ENCODE measurements around the gene GRB10. TPM values are rescaled to one million over a fixed set of nuclear protein-coding genes. Genes with fewer than 3 reads are reported as not detected.
A peak's percentile ranks its signal among the peaks of the same experiment; 100 is the strongest.

Gene GRB10
- total RNA-seq, 4 donors from 2014 or later, result 40.4 to 88.6 (median 61.1) TPM

GRCh38 chr7:50619684-50620083 lies 163.0 kb downstream of the GRB10 start:
- H3K27ac ChIP-seq, result no peak overlapping the region
- TF ChIP-seq, protein P1, sequence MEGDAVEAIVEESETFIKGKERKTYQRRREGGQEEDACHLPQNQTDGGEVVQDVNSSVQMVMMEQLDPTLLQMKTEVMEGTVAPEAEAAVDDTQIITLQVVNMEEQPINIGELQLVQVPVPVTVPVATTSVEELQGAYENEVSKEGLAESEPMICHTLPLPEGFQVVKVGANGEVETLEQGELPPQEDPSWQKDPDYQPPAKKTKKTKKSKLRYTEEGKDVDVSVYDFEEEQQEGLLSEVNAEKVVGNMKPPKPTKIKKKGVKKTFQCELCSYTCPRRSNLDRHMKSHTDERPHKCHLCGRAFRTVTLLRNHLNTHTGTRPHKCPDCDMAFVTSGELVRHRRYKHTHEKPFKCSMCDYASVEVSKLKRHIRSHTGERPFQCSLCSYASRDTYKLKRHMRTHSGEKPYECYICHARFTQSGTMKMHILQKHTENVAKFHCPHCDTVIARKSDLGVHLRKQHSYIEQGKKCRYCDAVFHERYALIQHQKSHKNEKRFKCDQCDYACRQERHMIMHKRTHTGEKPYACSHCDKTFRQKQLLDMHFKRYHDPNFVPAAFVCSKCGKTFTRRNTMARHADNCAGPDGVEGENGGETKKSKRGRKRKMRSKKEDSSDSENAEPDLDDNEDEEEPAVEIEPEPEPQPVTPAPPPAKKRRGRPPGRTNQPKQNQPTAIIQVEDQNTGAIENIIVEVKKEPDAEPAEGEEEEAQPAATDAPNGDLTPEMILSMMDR (IDR thresholded peaks at IDR 0.05 in 4 of 5, conservative IDR thresholded peaks at IDR 0.05 in 1 of 5), result no peak
- TF ChIP-seq POLR2A (IDR thresholded peaks at IDR 0.05), result no peak
- ATAC-seq, result no peak
- no peaks in the 10 kb centered on the region for H3K9me3 ChIP-seq
- H3K27me3 ChIP-seq, result no peaks in the 10 kb centered on the region
- peaks cover 0 to 18% of the 10 kb centered on the region in 2 donors for H3K36me3 ChIP-seq
- no peak for DNase-seq
- no peak overlapping the region for H3K4me3 ChIP-seq
- in situ Hi-C loops (cut with MboI; ENCODE audit: low sequenced_read_pairs in 4 of 4) (no loop called here), intact Hi-C loops (cut with DNase I; ENCODE audit: low total_unique reads) (no loop called here)
- H3K4me1 ChIP-seq, result peaks cover 0 to 16% of the 10 kb centered on the region in 2 donors

DNA sequence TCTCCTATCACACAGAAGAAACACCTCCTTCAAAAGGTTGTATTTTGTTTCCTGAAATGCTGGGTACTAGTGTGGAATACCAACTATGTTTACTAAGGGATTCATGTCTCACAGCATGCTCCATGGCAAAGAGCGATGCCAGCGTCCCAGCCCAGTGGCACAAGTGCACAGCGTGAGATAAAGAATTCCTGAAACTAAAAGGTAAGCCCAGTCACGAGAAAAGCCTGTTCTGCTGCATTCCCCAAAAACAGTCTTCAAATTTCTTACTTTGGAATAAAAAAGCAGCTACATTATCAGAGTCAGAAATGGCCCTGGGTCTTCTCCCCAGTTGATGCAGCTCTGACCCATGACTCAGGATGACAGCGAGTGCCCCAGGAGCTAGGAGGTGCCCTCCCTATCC lies 164.4 kb downstream of the GRB10 start:
- no peaks in the 10 kb centered on the region for H3K9me3 ChIP-seq
- intact Hi-C loops (cut with DNase I; ENCODE audit: low total_unique reads), result no loop called here
- peak overlapping the region in 1 of 4 donors; percentile 7 for H3K27ac ChIP-seq
- H3K27me3 ChIP-seq, result no peaks in the 10 kb centered on the region
- DNase-seq (no peak), ATAC-seq (no peak)
- H3K4me1 ChIP-seq, result peaks cover 0 to 16% of the 10 kb centered on the region in 2 donors
- H3K36me3 ChIP-seq, result peaks cover 0 to 32% of the 10 kb centered on the region in 2 donors
- TF ChIP-seq POLR2A (IDR thresholded peaks at IDR 0.05), result no peak
- TF ChIP-seq, protein P1 (IDR thresholded peaks at IDR 0.05 in 4 of 5, conservative IDR thresholded peaks at IDR 0.05 in 1 of 5), result no peak
- in situ Hi-C loops (cut with MboI; ENCODE audit: low sequenced_read_pairs in 4 of 4), result no loop called here
- H3K4me3 ChIP-seq, result no peak overlapping the region

- Histone ChIP-seq H3K27me3 (no peaks in the 10 kb centered on the region), H3K9me3 (no peaks in the 10 kb centered on the region), H3K4me1 (no peaks in the 10 kb centered on the region), H3K36me3 (peaks cover 0 to 59% of the 10 kb centered on the region in 2 donors), H3K4me3 (no peak overlapping the region), H3K27ac (peak overlapping the region in 1 of 4 donors; percentile 48)
- ATAC-seq, result no peak
- in situ Hi-C loops (cut with MboI; ENCODE audit: low sequenced_read_pairs in 4 of 4) (no loop called here), intact Hi-C loops (cut with DNase I; ENCODE audit: low total_unique reads) (no loop called here)
- TF ChIP-seq POLR2A (IDR thresholded peaks at IDR 0.05), result no peak
- TF ChIP-seq, protein P1 (IDR thresholded peaks at IDR 0.05 in 4 of 5, conservative IDR thresholded peaks at IDR 0.05 in 1 of 5), result no peak
- no peak for DNase-seq
Measured at GRCh38 chr7:50615519-50616080, 167.1 kb downstream of the GRB10 start.

DNA sequence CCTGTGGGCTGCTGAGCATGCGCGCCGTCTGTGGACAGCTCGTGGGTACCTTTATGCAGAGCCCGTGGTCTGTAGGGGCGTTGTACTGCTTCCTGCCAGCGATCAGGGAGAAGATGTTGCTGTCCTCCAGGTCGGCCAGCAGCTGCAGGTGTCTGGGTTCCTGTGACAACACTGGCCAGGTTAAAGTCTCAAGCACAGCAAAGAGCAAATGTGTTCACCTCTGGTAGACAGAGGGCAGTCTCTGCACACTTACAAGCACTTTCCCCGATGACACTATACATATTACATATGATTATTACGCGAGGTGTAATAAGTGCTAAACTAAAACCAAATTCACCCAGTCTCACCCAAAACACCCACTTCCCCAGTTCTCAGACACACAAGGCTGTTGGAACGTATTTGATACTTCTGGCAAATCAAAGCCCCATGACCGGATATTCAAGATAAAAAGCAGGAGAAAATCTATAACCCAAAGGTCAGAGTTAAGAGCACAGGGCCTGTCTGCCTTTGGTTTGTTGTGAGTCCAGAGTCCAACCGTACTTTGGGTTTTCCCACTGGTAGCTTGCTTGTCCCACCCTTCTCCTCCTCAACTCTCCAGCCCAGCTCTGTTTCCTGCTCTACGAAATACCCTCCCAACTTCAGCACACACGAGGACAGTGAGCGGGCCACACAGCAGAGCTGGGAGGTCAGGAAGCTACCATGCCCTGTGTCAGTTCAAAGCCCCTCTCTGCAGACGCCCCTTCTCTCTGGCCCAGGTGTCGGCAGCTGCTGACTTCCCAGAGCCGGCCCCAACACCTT lies 167.8 kb downstream of the GRB10 start:
- DNase-seq (no peak), ATAC-seq (peak; percentile 51 to 70)
- TF ChIP-seq POLR2A (IDR thresholded peaks at IDR 0.05), result no peak
- TF ChIP-seq, protein P1 (IDR thresholded peaks at IDR 0.05 in 4 of 5, conservative IDR thresholded peaks at IDR 0.05 in 1 of 5), result peak; percentile 25 to 45 (median 43)
- peaks cover 0 to 65% of the 10 kb centered on the region in 2 donors for H3K36me3 ChIP-seq
- no peaks in the 10 kb centered on the region for H3K27me3 ChIP-seq
- no peaks in the 10 kb centered on the region for H3K4me1 ChIP-seq
- H3K4me3 ChIP-seq, result no peak overlapping the region
- in situ Hi-C loops (cut with MboI; ENCODE audit: low sequenced_read_pairs in 4 of 4), result no loop called here
- H3K27ac ChIP-seq, result peak overlapping the region in 2 of 4 donors; percentile 2 to 48
- intact Hi-C loops (cut with DNase I; ENCODE audit: low total_unique reads), result no loop called here
- H3K9me3 ChIP-seq, result no peaks in the 10 kb centered on the region
